Activated CD4-positive, alpha-beta T cell treated with anti-CD3 and anti-CD28 coated beads, Interleukin-2, Interleukin-6, amounts not matched to agents 100 ng/mL and 50 ng/mL, durations not matched to agents 16 hours and 8 hours (primary cell): ENCODE measurements around the gene SPOCK1.
A peak's percentile ranks its signal among the peaks of the same experiment; 100 is the strongest.
"Not testable (repeated sequence)": the region's sequence is repeated elsewhere in the genome, so short reads cannot be mapped to it uniquely, and the experiment has no call there.

Source experiments
- DNase-seq: peaks from one replicate; pipeline ENCODE4 v3.0.0-alpha.2; 2020

Gene SPOCK1

DNA sequence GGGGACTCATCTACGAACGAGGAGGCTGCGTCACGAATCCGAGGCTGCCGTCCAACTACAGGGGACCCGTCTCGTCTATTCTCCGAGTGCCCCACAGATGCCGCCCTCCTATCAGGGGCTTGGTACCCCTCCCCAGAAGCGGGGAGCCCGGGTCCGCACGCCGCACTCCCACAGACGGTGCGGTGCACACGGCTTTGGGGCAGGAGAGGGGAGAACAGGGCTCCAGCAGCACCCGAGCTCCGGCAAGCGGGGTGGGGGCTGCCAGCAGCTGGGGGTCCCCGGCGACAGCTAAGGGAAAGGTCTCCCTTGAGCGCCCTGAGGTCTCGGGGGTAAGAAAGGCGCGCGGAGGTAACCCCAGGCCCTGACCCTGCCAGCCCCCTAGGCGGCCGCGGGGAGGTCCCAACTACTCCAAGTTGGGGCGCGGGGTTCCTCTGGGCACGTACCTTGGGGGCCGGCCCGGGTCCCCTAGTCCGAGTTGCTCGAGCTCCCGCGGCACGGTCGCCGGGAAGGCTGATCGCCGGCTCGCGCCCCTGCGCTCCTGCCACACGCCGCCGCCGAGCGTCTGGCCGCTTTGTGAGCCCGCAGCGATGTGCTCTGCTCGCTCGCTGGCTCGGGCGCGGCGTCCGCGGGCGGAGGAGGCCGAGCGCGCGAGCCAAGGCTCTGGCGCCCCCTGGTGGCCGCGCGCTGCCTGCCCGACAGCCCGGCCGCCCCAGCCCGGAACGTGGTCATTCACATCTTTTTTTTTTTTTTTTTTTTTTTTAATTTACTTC, at the start of gene SPOCK1:
TSS of gene SPOCK1 (minus strand) at position 591 of the 770 bp plus-strand sequence.
- DNase-seq, result peak; percentile 74

DNA sequence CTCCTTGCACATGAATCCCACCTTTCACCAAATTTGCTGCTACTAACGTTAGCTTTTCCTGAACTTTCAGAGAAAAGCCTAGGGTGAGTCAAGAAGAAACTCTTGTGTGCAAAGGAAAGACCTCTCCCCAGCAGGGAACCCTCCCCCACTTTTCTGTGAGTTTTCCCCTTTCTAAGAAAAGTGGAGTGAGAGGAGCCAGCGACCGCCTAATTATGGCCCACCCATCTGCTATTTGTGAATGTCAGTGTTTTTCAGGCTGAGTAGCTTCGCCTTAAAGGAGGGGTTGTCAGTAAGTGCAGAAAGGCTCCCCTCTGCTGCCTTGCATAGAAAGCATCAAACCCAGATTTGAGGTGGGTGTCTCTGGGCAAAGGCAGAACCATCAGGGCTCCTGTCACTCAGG, 46.8 kb upstream of the SPOCK1 start:
- no peak for DNase-seq

- not testable (repeated sequence) for DNase-seq
Measured at GRCh38 chr5:137535449-137535848, 36.3 kb upstream of the SPOCK1 start.

GRCh38 chr5:137533963-137534362, 34.8 kb upstream of the SPOCK1 start:
- DNase-seq, result no peak

GRCh38 chr5:137531266-137531665, 32.1 kb upstream of the SPOCK1 start:
- no peak for DNase-seq

GRCh38 chr5:137521246-137521645, 22.1 kb upstream of the SPOCK1 start:
- no peak for DNase-seq

DNA sequence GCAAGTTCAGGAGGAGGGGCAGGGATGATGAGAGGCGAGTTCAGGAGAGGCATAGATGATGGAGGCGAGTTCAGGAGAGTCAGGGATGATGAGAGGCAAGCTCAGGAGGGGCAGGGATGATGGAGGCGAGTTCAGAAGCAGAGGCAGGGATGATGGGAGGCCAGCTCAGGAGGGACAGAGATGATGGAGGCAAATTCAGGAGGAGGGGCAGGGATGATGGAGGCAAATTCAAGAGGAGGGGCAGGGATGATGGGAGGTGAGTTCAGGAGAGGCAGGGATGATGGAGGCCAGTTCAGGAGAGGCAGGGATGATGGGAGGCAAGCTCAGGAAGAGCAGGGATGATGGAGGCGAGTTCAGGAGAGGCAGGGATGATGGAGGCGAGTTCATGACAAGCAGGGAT, 17.8 kb upstream of the SPOCK1 start:
- DNase-seq, result no peak

- no peak for DNase-seq
Measured at GRCh38 chr5:137516251-137516797, 17.2 kb upstream of the SPOCK1 start.

DNA sequence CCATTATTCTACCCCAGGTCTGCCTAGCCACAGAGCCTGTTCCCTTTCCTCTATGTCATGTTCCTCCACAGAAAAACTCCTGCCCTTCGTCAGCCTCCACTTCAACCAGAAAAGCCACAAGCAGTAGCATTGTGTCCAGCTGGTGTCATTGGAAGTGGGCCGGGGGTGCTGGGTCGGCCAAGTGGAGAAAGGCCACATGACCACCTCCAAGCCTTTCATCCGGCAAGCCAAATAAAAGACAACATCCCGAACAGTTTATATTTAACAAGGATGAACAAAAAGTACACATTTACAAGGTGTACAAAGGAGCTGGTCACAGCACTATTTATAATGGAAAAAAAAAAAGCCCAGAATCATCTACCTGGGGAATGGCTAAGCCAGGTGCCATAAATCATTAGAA, 16.1 kb upstream of the SPOCK1 start:
- no peak for DNase-seq

DNA sequence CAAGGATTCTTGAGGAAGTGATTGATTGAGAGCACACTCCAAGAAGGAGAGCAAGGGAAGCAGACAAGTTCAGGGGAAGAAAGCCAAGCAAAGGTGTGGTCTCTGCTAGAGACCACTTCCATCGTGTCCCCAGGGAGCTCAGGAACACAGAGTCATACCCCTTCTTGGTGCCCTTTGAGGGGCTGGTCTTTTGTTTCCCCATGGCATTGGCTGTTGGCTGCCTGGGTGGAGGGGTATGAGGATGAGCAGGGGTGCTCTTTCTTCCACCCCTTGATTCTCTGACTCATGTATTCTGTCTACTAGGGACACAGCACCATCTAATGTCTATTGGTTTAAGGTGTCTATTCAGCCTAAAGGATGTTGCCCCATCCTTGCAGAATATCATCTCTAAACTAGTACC, 11.5 kb upstream of the SPOCK1 start:
- no peak for DNase-seq

DNA sequence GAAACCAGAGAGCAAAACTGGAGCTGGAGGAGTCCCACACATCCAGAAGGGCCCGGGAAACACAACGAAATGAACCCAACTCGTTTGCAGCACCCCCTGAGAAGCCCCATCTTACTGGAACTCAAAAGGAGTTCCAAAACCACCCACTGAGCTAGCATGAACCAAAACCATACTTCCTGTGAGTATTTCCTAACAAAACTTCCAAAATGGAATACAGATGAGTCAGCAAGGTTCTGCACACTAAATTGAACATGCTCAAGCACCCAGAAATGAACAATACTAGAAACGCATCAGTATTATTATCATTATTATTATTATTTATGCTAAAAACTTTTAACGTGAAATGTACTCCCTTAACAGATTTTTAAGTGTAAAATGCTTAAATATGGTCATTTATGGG, 8.0 kb upstream of the SPOCK1 start:
- DNase-seq, result no peak

DNA sequence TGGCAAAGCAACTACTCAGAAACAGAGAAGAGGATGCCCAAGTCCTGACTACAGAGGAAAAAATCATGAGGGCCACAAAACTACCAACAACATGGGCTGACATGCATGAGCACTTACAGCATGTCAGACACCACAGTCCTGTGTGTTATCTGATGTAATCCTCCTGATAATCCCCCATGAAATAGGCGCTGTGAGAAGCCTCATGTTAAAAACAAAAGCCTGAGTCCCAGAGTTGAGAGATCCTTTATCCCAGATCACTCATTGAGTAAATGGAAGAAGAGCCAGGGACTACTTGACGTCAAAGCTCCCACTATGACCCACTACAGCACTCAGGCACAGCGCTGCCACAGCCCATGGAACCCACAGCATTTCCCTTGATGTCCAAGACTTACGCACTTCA, 7.2 kb upstream of the SPOCK1 start:
- no peak for DNase-seq

GRCh38 chr5:137504916-137505315, 5.8 kb upstream of the SPOCK1 start:
- DNase-seq, result no peak

GRCh38 chr5:137503456-137503855, 4.3 kb upstream of the SPOCK1 start:
- DNase-seq, result no peak

- DNase-seq, result no peak
Measured at GRCh38 chr5:137502632-137503031, 3.5 kb upstream of the SPOCK1 start.

DNA sequence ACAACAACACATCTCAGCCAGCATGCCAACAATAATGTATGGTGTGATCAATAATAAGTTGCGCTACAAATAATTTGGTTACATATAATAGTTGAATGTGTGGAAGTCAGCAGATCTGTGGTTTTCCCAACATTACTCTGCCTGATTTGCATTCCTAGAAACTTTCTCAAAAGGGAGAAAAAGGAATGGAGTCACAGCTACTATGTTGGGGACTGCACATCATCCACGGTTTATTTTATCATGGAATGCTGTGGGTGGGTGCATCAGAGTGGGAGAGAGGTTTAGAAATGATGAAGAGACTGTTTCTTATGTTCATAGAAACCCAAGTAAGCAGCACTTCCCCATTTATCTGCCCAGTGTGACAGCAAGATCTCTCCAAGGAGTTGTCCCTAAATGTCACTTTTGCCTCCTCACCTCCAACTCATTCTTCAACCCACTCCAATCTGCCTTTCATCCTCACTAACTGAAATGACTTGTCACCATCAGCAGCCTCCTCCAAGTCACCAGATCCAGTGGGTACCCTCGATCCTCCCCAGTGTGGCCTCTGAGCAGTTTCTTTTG, 2.8 kb upstream of the SPOCK1 start:
- no peak for DNase-seq

DNA sequence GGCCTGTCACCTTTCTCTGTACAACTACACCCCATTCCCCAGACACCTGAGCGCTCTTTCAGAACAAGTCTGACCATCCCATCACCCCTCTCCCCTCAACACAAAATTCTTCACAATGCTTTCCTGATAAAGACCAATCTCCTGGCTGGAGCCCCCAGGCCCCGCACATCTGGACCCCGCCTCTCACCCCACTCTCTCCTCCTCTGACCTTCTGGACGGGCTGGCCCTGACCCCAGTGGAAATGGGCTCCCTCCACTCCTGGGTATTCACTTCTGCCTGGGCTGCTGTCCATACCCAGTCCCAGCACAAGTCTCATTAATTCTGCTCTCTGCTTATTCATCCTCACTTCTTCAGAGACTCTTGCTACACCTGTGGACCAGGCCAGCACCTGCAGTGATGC, 2.1 kb upstream of the SPOCK1 start:
- DNase-seq, result no peak

- DNase-seq, result no peak
Measured at GRCh38 chr5:137500615-137501225, 1.6 kb upstream of the SPOCK1 start.

GRCh38 chr5:137499506-137499847, 351 bp upstream of the SPOCK1 start:
- DNase-seq, result not testable (repeated sequence)

- DNase-seq, result no peak
Measured at GRCh38 chr5:137498301-137498735, 808 bp downstream of the SPOCK1 start.

- DNase-seq, result no peak
Measured at GRCh38 chr5:137497396-137498290, 1.5 kb downstream of the SPOCK1 start.

- DNase-seq, result no peak
Measured at GRCh38 chr5:137496919-137497318, 2.2 kb downstream of the SPOCK1 start.

DNA sequence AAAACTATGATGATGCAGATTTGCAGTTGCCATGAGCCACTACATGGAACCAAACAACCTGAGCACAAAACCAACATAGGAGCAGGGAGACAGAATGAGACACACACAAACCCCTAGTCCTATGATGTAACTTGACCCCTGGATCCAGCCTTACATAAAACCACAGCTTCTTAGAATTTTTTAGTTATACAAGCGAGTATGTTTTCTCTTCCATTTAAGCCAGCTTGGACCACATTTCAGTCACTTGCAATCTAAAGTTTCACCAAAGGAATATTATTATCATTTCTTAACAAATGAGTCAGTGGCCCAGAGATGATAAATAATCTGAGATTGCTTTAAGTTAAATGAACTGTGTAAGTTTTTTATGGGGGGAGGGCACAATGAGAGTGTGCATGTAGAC, 6.8 kb downstream of the SPOCK1 start:
- DNase-seq, result no peak
